ENCODE measurements around the gene NFYB.

NFYB gene

DNA sequence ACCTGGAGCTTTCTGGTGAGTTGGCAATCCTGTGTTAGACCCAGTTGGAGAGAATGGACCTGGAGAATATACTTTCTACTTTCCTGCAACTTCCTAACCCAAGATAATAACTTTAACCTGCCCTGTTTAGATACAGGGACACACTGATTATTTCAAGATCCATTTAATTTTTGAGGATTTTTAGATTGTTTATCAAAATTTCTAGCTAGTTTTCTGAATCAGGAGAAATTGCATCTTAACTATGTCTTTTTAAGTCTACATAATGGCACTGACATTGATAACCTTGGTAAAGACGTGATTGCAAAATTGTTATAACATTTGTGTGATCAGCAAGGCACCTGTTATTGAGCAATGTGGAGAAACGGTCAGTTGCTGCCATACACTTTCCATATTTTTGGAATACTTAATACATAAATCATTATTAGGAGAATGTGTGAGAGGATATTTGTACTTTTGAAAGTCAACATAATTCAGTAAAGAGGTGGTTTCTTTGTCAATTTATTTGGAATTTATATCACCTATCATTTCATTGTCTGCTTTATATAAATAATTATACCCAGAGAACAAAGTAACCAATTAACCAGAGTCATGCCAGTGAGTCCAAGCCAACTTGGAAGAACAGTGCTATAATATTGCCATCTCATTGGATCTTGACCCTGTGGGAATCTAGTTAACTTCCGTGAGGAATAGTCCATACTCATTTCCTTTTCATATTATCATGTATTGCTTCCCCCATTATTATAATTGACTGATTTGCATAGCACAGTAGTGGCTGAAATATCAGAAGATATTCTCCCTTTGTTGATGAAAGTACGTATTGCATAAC is 28.4 kb downstream of the NFYB start:
- DNase-seq: no peak

DNA sequence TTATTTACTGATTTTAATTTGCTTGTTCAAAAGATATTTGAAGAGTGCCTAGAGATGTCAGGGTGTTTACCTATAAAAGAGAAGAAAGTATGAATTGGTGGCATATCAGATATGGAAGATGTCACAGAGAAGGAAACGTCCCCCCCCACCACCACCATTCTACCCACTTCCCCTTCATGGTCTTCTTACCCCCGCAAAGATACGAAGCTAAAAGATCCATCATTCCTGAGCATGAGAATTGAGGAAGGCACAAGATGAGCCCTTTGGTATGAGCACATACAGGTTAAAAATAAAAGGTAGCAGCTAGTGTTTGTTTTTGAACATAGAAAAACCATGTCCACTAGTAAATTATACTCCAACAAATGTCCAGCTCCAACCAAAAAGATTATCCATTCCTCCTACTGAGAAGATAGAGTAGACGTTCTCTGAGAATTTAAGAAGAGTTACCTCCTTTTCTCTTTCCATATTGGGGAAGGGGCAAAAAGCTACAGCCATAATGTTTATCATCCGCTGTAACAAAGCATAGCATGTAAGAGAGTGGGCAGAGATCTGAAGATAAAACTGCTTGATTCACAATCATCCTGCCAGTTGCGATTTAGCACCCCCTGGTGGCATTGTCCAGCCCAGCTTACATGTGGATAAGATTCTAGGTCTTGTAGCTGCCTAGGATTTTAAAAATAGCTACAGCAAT is 29.1 kb downstream of the NFYB start:
- DNase-seq: peak; percentile 94

DNA sequence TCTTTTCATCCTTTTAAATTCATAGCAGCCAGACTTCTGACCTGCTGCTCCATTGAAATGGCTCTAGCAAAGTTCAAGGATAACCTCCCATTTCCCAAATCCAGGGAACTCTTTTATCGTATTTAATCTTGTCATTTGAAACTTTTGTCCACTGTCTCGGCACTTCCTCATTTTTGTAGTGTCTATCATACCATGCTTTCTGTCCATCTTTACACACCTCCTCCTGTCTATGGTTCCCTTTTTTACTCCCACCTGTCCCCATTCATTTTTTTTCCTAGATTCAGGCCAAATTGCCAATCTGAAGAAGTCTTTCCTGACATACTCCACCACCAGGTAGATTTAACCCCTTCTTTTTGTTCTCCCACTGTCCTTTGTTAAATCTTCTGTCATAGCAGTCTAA is 31.0 kb downstream of the NFYB start:
- no peak for DNase-seq

DNA sequence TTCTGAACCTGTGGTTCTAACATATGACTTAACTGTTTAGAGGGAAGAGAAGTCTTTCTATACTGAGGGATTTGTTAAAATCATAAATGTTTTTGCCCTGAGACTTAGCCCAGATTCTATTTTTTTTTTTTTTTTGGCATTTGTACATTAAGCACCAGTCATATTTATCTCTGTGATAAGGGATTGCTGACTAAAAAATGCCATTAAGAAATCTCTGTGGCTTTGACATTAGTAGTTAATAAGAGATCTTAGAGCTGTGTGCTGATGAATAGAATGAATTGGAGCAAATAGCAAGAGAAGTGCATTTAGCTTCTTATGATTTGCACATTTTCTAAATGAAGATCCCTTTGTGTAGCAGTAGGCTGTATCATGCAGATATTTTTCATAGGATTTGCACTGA is 32.5 kb downstream of the NFYB start:
- no peak for DNase-seq

DNA sequence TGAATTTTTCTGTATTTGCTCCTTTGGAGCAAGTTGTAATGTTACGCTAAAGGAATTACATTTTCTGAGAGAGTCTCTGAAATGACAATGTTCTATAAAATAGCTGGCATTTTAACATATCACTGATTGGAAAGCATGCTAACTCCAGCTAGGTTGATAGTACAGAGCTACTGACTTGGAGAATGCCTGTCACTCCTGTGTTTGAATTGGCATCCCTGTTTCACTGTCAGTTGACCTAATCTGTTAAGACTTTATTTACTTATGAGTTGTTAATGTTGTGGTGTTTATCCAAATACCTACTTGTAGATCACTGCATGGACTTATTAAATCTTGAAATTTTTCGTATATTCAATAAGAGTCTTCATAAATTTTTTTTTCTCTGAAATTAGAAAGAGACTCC is 40.1 kb downstream of the NFYB start:
- DNase-seq: no peak

DNA sequence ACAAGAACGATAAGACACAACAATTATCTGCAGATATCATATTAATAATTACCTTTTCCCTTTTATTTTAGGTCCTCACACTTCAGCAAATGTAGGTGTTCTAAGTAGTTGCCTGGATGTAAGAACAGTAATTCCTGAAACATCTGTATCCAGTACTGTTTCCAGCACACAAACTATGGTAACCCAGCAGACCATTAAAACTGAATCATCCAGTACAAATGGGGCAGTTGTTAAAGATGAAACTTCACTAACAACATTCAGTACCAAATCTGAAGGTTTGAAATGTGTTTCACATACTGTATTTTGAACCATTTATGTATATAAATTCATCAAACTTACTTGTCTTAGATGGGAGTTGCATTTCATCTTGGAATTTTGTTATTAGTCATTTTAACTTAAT is 42.7 kb downstream of the NFYB start:
- DNase-seq: no peak

DNA sequence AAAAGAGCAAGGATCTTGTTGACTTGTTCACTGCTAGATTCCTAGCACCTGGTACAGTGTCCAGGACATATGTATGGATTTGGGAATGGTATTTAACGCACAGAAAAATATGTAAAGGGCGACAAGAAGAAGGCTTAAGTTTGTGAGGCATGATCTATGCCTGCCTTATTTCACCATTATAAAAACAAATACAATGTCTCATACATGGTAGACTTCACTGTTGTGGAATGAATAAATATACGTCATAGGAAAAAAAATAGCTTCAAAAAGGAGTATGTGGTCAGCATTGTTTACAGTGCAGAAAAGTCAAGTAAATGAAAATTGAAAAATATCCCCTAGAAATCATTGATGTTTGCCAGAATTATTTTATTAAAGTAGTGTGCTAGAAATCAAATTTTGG is 43.7 kb downstream of the NFYB start:
- DNase-seq: no peak

DNA sequence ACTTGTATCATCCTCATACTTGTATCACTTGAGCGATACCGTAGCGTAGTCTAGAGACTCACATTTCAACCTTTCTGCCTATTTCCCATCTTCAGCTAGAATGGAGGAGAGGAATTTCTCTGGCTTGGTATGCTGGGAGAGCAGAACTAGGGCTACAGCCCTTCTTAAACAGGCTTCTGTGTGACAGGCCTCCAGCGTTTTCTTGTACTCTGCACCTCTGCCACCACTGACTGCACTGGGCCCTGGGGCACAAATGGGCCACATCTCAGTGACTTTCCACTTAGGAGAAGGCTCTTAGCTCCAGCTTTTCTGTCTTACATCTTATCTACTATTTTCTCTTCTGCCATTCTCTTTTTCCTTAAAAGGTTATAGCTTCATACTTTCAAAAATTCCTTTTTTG is 46.9 kb downstream of the NFYB start:
- DNase-seq: no peak

DNA sequence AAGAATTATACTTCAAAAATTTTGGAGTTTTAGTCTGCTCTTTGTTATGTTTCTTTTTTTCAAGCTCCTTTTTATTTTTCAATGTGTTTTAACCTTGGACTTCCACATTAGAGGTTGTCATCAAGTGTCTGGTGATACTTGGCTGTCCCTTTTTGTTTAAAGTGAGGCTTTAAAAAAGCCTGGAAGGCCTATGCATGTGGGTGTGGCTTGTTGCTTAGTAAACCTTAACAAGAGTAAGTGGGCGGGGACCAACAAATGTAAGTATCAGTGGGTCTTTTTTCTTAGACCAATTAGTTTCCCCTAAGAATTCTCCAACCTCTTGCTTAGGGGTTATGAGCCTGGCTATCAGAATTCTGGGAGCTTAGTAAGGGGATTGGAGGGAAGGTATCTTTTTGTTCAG is 47.3 kb downstream of the NFYB start:
- no peak for DNase-seq

DNA sequence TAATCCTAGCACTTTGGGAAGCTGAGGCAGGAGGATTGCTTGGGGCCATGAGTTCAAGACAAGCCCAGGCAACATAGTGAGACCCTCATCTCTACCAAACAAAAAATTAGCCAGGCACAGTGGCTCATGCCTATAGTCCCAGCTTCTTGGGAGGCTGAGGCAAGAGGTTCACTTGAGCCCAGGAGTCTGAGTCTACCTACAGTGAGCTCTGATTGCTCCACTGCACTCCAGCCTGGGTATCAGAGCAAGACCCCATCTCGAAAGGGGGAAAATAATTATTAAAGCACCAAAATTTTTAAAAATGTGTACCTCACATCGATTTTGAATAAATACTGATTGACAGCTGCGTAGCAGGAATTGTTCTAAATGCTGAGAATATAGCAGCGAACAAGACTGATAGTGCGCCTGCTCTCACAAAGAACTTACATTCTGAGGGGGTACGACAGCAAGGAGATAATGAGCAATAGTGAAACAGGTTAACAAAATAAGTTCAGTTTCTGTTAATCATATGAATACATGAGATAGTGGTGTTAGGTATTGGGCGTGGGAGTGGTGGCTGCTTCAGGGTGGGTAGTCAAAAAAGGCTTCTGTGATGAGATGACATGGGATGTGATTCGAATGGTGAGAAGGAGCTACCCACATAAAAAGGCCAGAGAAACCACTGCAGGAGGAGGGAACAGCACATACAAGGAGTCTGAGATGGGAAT is 54.1 kb downstream of the NFYB start:
- DNase-seq: peak; percentile 55

DNA sequence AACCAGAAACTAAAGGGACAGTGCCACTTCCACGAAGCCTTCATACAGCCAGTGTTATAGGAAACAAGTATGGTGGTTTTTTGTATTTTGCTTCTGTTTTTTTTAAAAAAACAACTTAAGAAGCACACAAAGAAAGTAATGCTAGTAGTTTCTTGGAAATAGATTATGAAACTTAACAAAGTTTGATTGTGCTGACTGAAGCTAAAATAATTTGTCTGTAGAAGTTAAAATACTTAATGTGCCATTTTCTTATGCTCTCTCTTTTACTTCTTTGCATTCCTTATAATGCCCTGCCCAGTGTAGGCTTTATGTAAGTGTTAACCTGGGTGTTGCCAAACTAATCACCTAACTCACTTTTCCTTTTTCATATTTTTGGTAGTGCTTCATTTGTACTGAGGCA is 57.2 kb downstream of the NFYB start:
- DNase-seq: no peak

DNA sequence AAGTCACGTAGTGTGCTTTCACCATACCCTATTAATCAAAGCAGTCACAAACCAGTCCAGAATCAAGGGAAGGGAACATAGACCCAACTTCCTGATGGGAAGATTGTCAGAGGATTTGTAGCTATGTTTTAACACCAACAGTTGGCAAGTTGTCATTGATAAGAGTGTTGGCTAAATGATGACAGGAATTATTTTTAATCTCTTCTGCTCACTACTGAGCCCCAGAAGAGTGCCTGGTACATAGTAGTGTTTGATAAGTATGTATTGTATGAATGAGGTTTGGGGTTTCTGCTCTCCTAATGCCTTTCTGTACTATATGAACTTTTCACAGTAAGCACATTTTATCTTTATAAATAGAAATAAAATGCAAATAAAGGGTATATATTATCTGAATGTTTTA is 59.0 kb downstream of the NFYB start:
- DNase-seq: no peak

DNA sequence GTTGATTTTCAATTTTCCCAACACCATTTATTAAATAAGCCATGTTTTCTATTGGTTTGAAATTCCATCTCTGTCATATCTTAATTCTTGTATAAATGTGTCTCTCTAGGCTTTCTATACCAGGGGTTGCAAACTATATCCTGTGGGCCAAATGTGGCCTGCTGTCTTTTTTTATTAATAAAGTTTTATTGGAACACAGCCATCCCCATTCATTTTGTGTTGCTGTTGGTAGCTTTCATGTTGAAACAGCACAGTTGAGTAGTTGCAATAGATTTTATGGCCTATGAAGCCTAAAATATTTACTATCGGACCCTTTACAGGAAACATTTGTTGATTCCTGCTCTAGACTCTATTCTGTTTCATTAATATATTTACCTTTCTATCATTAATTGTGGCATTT is 64.3 kb downstream of the NFYB start:
- DNase-seq: no peak

DNA sequence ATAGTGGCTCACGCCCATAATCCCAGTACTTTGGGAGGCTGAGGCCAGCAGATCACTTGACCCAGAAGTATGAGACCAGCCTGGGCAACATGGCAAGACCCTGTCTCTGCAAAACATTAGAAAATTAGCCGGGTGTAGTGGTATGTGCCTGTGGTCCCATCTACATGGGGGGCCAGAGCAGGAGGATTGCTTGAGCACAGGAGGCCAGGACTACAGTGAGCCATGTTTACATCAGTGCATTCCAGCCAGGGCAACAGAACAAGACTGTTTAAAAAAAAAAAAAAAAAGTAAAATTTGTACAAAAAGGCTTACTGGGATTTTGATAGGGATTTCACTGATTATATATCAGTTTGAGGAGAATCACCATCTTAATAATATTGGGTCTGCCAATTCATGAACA is 65.9 kb downstream of the NFYB start:
- no peak for DNase-seq

Measured in stimulated activated CD8-positive, alpha-beta memory T cell treated with anti-CD3 and anti-CD28 coated beads, Interleukin-4, amount 100 ng/mL, for 48 hours (primary cell).